ENCODE measurements around the gene ACYP2.
A peak's percentile ranks its signal among the peaks of the same experiment; 100 is the strongest.
"Not testable (repeated sequence)": the region's sequence is repeated elsewhere in the genome, so short reads cannot be mapped to it uniquely, and the experiment has no call there.

Gene ACYP2

DNA sequence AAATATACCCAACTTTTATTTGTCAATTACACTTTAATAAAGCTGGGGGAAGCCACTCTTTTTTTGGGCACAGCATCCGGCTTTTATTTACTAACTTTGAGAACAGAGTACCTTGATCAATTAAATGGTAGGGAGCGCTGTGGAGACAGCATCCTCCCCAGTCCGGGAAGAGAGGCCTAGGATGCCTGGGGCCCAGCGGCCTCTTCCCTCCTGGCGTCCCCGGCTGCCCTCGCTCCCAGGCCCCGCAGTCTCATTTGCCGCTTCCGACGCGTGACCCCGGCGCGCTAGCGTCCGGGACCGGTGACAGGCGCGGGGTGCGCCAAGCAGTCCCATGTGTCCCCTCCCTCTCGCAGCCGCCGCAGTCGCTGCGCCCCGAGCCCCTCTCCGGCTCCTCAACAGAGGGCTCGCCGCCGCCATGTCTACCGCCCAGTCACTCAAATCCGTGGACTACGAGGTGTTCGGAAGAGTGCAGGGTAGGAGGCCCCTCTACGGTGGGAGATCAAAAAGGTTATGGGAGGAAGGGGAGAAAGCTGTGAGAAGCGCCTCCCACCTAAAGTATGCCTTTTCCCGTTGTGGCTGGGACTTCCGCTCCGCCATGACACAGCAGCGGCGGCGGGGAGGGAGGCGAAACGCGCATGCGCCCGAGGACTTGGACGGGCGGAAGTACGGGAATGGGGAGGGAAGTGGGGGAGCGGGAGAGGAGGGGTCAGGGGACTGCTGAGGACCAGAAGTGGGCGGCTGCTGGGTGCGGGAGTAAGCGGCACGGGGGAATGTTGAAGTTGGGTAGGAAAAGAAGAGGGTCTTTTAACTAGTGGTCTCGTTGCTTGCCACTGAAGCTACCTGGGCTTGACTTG lies at the start of gene ACYP2:
Gene ACYP2 (plus strand): TSS at position 332 of the 854 bp plus-strand sequence.
- DNase-seq, result peak; percentile 88 to 93

DNA sequence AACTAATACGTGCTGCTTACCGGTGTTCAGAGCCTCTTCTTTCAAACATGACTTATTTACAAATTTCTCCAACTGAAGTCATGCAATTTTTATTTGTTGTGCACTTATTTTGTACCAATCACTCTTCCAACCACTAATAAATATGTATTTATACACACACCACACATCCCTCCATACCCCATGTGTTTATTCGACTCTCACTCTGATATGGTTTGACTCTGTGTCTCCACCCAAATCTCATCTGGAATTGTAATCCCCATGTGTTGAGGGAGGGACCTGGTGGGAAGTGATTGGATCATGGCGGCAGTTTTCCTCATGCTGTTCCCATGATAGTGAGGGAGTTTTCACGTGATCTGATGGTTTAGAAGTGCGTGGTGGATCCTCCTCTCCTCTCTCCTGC lies 49.5 kb upstream of the ACYP2 start:
- no peak for DNase-seq

DNA sequence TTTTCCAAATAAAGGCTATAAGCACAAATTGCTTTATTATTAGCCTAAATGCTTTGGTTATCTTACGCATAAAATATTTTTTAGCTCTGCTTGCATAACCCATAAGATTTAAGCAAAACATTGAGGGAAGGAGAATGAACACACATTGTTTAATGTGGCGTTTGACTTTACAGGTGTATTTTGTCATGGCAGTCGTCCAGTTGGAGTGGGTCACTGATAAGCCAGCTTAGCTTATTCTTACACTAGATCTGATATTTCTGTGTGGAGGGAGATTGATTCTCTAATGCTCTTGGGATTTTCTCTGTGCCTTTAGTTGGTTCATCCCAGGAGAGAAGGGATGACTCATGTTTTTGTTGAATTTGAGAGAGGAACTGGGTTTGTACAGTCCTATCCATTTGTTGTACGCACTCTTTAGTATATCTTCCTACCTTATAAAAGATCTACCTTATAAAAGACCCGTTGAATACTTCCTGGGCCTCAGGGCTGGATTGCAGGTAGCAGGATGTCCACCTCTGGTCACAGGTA lies 47.5 kb upstream of the ACYP2 start:
- no peak for DNase-seq

DNA sequence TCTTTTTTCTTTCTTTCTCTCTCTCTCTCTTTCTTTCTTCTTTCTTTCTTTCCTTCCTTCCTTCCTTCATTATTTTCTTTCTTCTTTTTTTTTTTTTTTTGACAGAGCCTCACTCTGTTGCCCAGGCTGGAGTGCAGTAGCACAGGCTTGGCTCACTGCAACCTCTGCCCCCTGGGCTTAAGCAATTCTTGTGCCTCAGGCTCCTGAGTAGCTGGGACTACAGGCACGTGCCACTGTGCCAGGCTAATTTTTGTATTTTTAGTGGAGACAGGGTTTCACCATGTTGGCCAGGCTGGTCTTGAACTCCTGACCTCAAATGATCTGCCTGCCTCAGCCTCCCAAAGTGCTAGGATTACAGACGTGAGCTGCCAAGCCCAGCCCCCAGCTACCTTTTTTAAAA lies 42.9 kb upstream of the ACYP2 start:
- not testable (repeated sequence) for DNase-seq

DNA sequence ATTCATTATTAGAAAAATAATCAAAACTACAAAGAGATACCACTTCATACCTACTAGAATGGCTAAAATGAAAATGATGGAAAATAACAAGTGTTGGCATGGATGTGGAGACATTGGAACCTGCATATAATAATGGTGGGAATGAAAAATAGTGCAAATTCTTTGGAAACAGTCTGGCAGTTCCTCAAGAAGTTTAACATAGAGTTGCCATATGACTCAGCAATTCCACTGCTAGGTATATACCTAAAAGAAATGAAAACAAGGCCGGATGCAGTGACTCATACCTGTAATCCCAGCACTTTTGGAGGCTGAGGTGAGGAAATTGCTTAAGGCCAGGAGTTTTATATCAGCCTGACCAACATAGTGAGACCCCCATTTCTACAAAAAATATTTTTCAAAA lies 41.6 kb upstream of the ACYP2 start:
- no peak for DNase-seq

GRCh38 chr2:54074606-54075341 lies 40.6 kb upstream of the ACYP2 start:
- DNase-seq, result no peak

DNA sequence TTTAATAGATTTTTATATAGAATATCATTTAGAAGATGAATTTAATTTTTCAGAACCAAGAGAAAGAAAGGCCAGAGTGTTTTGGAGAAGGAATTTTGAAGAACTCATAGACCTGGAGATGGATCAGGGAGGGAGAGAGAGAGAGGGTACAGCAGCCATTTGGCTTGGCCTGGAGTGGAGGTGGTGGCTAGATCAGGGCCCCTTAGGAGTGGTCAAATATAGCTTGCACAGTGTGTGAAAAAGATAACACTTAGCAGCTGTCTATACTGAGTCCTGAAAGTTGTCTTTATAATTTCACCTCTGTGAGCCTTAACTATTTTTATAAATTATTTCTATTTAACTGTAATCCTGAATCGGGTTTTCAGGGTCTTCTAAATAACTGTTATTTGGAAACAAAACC lies 38.8 kb upstream of the ACYP2 start:
- DNase-seq, result no peak

DNA sequence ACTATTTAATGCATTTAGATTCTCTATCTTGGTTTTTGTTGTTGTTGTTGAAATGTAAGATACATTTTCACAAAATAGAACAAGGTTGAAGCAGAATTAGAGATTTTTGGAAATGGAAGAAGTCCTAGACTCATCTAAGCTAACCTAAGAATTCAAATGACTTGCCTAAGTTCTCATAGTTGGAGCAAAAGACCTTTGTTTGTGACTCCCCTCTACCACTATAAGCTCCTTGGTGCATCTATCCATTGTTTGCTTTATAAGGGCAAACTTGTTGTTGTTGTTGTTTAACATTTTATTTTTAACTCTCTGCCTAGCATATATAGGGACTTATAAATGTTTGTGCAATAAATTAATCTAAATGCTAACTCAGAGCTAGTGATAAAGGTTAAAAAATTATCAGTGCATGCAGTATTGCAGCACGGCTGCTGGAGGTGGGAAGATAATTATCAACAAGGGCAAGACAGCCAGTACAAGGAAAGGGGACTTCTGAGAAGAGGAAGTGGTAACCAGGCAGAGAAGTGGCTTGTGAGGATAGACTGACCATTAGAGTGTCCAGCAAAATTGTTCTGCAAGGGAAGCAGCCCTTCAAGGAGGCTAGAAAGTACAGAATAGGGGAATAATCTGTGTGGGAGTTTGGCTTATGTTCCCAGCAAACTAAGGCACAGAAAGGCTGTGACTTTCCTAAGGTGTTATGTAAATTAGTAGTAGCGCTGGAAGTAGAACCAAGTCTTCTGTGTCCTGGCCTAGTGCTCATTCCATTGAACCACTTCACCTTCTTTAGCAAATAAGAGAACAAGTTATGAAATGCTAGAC lies 38.1 kb upstream of the ACYP2 start:
- DNase-seq, result no peak

- no peak for DNase-seq
Measured at GRCh38 chr2:54079331-54079730, 36.1 kb upstream of the ACYP2 start.

DNA sequence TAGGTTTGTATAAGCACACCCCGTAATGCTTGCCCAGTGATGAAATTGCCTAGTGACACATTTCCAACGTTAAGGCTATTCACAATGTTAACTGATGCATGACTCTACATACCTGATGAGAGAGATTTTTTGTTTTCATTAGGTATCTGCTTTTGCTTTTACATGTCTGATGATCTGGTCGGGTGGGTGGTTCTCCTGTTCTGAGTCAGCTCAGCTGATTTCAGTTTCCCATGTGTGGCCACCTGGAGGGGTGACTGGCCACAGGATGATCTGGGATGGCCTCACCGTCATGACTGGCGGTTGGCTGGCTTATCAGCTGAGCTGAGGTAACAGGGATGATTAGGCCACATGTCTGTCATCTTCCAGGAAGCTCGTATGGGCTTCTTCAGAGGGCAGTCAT lies 33.8 kb upstream of the ACYP2 start:
- no peak for DNase-seq

GRCh38 chr2:54083021-54083420 lies 32.4 kb upstream of the ACYP2 start:
- DNase-seq, result no peak

GRCh38 chr2:54083445-54083844 lies 32.0 kb upstream of the ACYP2 start:
- no peak for DNase-seq

DNA sequence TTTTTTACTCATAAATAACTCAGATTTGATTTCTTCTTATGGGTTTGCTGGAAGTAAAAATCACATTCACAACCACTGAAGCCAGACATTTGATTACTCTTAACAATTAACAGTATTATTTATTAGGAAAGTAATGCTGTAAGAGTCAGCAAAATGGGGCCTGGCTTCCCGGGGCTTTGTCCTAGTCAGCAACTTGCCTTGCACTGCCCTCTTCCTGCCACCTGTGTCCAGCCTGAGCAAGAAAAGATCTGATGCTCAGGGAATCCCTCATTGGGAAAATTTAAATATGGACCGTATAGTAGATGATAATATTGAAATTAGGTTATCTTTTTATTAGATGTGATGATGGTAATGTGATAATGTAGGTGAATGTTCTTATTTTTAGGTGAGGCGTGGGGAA lies 30.8 kb upstream of the ACYP2 start:
- no peak for DNase-seq

- DNase-seq, result no peak
Measured at GRCh38 chr2:54085069-54085468, 30.3 kb upstream of the ACYP2 start.

GRCh38 chr2:54086157-54086556 lies 29.3 kb upstream of the ACYP2 start:
- no peak for DNase-seq

- DNase-seq, result no peak
Measured at GRCh38 chr2:54088191-54088634, 27.2 kb upstream of the ACYP2 start.

DNA sequence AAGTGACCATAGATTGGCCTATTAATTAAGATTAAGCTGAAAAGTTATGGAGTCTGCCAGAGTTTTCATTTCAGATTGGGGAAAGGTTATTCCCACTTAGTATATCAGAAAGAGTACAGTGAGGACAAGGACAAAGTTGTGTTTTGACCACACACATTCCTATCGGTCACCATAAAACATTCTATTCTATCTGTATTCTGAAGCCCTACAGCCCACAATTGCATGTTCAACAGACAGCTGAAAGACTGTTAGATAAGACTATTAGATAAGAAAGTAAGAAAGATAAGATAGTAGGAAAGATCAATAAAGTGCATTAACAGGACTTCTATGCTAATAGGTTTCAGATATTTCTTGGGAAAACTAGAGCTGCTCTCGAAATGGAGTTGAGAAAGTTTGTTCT lies 26.7 kb upstream of the ACYP2 start:
- no peak for DNase-seq

DNA sequence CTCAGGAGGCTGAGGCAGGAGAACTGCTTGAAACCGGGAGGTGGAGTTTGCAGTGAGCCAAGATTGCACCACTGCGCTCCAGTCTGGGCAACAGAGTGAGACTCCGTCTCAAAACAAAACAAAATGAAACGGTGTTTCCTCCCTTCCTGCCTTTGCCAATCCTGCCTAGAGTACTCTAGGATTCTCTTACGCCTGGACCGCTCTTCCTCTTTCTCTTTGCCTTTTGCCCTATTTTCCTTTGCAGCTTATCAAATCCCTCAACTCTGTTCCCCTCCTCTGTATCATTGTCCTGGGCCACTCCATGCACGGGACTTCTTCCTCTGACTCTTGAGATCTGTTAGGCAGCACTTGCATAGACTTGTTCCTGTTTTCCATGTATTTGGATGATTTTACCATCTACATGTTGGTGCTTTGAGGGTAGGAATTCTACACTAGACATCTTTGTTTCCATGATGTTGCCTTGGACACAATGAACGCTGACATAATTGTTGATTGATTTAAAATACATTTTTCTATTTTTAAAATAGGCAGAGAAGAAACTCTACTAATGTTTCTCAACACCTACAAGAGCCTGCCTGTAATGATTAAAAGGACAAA lies 24.8 kb upstream of the ACYP2 start:
- DNase-seq, result no peak

- no peak for DNase-seq
Measured at GRCh38 chr2:54092940-54093339, 22.5 kb upstream of the ACYP2 start.

- DNase-seq, result not testable (repeated sequence)
Measured at GRCh38 chr2:54095406-54095805, 20.0 kb upstream of the ACYP2 start.

- not testable (repeated sequence) for DNase-seq
Measured at GRCh38 chr2:54096141-54096540, 19.3 kb upstream of the ACYP2 start.

DNA sequence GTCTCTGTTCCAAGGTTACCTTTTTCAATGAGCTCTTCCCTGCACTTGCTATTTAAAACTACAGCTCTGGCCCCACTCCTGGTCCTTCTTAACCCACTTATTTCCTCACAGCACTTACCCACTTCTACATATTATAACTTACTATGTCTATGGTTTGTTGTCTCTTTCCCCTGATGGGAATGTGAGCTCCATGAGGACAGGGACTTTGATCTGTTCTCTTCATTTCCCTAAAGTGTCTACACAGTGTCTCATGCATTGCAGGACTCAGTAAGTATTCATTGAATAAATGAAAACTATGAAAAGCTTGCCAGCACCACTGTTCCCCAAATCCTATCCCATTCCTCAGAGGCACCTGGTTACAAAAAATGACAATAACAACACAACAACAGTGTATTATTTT lies 18.3 kb upstream of the ACYP2 start:
- no peak for DNase-seq

- no peak for DNase-seq
Measured at GRCh38 chr2:54099370-54099769, 16.0 kb upstream of the ACYP2 start.
